ENCODE data around the gene OGFOD2.
A peak's percentile ranks its signal among the peaks of the same experiment; 100 is the strongest.

OGFOD2 gene

GRCh38 chr12:122951406-122951805 lies 23.6 kb upstream of the OGFOD2 start:
- Histone ChIP-seq H3K27me3 (ENCODE audit: control insufficient read depth in 1 of 2, insufficient read depth in 2 of 2, low read length in 2 of 2) (no peaks in the 10 kb centered on the region), H3K9ac (ENCODE audit: low read depth in 1 of 2, low read length in 2 of 2) (no peak overlapping the region), H3K4me3 (ENCODE audit: low read depth in 1 of 2, low read length in 2 of 2) (no peak overlapping the region), H3K36me3 (ENCODE audit: control insufficient read depth in 1 of 2, insufficient read depth in 2 of 2, low read length in 2 of 2) (no peaks in the 10 kb centered on the region), H3K4me1 (ENCODE audit: control insufficient read depth in 1 of 2, insufficient read depth in 2 of 2, low read length in 2 of 2) (peaks cover 27 to 29% of the 10 kb centered on the region in 2 donors), H3K9me3 (ENCODE audit: control insufficient read depth in 1 of 2, low read length in 2 of 2) (no peaks in the 10 kb centered on the region), H3K27ac (ENCODE audit: low read depth, low read length) (no peak overlapping the region)

DNA sequence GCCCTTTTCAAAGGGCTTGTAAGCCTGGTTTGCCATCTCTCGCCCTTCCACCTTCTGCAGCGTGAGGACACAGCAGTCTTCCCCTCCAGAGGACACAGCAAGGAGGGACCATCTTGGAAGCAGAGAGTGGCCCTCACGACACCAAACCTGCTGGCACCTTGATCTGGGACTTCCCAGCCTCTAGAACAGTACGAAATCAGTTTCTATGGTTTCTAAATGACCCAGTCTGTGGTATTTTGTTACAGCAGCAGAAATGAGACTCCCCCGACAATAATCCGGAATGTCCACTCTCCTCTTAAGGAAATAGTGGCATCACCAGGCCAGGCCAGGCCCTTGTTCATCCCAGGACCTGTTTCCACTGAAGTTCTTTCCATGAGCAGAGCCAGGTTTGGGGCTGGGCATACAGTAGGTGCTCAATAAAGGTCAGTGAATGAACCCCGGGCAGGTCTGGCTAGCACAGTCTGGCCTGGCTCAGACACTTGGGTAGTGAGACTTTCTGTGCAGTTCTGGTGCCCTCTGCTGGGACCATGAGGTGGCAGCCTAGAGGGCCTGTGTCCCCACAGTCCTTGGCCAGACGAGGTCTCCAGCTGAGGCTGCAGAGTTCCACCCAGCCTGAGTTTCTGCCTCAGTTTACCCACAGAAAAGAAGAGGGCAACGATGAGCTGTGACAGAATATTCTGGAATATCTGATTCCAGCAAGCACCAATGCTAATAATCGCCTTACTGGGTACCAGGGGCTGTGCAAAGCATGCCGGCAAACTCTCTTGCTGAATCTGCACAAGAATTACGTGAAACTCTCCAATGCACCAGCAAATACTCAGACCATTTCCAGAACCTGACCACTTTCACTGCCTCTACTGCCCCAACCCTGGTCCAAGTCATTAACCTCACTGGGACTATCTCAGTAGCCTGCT lies 22.8 kb upstream of the OGFOD2 start:
- Histone ChIP-seq H3K9me3 (ENCODE audit: control insufficient read depth in 1 of 2, low read length in 2 of 2) (no peaks in the 10 kb centered on the region), H3K4me3 (ENCODE audit: low read depth in 1 of 2, low read length in 2 of 2) (no peak overlapping the region), H3K4me1 (ENCODE audit: control insufficient read depth in 1 of 2, insufficient read depth in 2 of 2, low read length in 2 of 2) (peaks cover 18 to 20% of the 10 kb centered on the region in 2 donors), H3K9ac (ENCODE audit: low read depth in 1 of 2, low read length in 2 of 2) (peak overlapping the region in 1 of 2 donors; percentile 4), H3K27ac (ENCODE audit: low read depth, low read length) (no peak overlapping the region), H3K36me3 (ENCODE audit: control insufficient read depth in 1 of 2, insufficient read depth in 2 of 2, low read length in 2 of 2) (no peaks in the 10 kb centered on the region), H3K27me3 (ENCODE audit: control insufficient read depth in 1 of 2, insufficient read depth in 2 of 2, low read length in 2 of 2) (no peaks in the 10 kb centered on the region)

GRCh38 chr12:122955156-122955555 lies 19.9 kb upstream of the OGFOD2 start:
- Histone ChIP-seq H3K4me3 (ENCODE audit: low read depth in 1 of 2, low read length in 2 of 2) (no peak overlapping the region), H3K27me3 (ENCODE audit: control insufficient read depth in 1 of 2, insufficient read depth in 2 of 2, low read length in 2 of 2) (no peaks in the 10 kb centered on the region), H3K27ac (ENCODE audit: low read depth, low read length) (no peak overlapping the region)

GRCh38 chr12:122956035-122956434 lies 19.0 kb upstream of the OGFOD2 start:
- no peak overlapping the region for H3K9ac ChIP-seq (ENCODE audit: low read depth in 1 of 2, low read length in 2 of 2)
- H3K27ac ChIP-seq (ENCODE audit: low read depth, low read length) = no peak overlapping the region
- H3K4me3 ChIP-seq (ENCODE audit: low read depth in 1 of 2, low read length in 2 of 2) = no peak overlapping the region
- peaks cover 0 to 4% of the 10 kb centered on the region in 2 donors for H3K36me3 ChIP-seq (ENCODE audit: control insufficient read depth in 1 of 2, insufficient read depth in 2 of 2, low read length in 2 of 2)
- H3K9me3 ChIP-seq (ENCODE audit: control insufficient read depth in 1 of 2, low read length in 2 of 2) = no peaks in the 10 kb centered on the region
- no peaks in the 10 kb centered on the region for H3K27me3 ChIP-seq (ENCODE audit: control insufficient read depth in 1 of 2, insufficient read depth in 2 of 2, low read length in 2 of 2)
- peaks cover 13 to 15% of the 10 kb centered on the region in 2 donors for H3K4me1 ChIP-seq (ENCODE audit: control insufficient read depth in 1 of 2, insufficient read depth in 2 of 2, low read length in 2 of 2)

More at GRCh38 chr12:122955156-122955555, 19.9 kb upstream of the OGFOD2 start:
- Histone ChIP-seq H3K36me3 (ENCODE audit: control insufficient read depth in 1 of 2, insufficient read depth in 2 of 2, low read length in 2 of 2) (peaks cover 0 to 4% of the 10 kb centered on the region in 2 donors), H3K4me1 (ENCODE audit: control insufficient read depth in 1 of 2, insufficient read depth in 2 of 2, low read length in 2 of 2) (peaks cover 13 to 15% of the 10 kb centered on the region in 2 donors), H3K9ac (ENCODE audit: low read depth in 1 of 2, low read length in 2 of 2) (no peak overlapping the region), H3K9me3 (ENCODE audit: control insufficient read depth in 1 of 2, low read length in 2 of 2) (no peaks in the 10 kb centered on the region)

DNA sequence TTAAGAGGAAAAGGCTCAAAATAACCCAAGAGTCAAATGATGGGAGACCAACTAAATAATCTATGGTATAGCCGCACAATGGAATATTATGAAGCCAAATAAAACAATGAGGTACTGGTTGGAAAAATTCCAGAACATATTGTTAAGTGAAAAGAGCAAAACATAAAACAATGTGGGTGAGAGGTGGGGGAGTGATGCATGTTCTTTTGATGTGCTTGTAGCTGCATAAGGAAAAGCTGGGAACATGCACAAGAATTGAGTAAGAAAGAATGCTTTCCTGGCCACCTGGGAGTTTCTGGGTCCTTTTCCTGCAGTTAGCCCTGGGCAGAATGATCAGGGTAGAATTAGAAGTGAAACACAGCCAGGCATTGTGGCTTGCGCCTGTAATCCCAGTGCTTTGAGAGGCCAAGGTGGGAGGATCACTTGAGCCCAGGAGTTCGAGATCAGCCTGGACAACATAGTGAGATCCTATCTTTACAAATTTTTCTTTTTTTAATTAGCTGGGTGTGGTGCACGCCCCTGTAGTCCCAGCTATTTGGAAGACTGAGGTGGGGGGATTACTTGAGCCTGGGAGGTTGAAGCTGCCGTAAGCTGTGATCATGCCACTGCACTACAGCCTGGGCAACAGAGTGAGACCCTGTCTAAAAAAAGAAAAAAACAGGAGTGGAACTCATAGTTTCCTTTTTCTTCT lies 16.7 kb upstream of the OGFOD2 start:
- no peak overlapping the region for H3K9ac ChIP-seq (ENCODE audit: low read depth in 1 of 2, low read length in 2 of 2)
- no peaks in the 10 kb centered on the region for H3K9me3 ChIP-seq (ENCODE audit: control insufficient read depth in 1 of 2, low read length in 2 of 2)
- H3K27ac ChIP-seq (ENCODE audit: low read depth, low read length) = no peak overlapping the region
- peaks cover 0 to 4% of the 10 kb centered on the region in 2 donors for H3K36me3 ChIP-seq (ENCODE audit: control insufficient read depth in 1 of 2, insufficient read depth in 2 of 2, low read length in 2 of 2)
- H3K27me3 ChIP-seq (ENCODE audit: control insufficient read depth in 1 of 2, insufficient read depth in 2 of 2, low read length in 2 of 2) = no peaks in the 10 kb centered on the region
- H3K4me3 ChIP-seq (ENCODE audit: low read depth in 1 of 2, low read length in 2 of 2) = no peak overlapping the region
- peaks cover 14 to 15% of the 10 kb centered on the region in 2 donors for H3K4me1 ChIP-seq (ENCODE audit: control insufficient read depth in 1 of 2, insufficient read depth in 2 of 2, low read length in 2 of 2)

DNA sequence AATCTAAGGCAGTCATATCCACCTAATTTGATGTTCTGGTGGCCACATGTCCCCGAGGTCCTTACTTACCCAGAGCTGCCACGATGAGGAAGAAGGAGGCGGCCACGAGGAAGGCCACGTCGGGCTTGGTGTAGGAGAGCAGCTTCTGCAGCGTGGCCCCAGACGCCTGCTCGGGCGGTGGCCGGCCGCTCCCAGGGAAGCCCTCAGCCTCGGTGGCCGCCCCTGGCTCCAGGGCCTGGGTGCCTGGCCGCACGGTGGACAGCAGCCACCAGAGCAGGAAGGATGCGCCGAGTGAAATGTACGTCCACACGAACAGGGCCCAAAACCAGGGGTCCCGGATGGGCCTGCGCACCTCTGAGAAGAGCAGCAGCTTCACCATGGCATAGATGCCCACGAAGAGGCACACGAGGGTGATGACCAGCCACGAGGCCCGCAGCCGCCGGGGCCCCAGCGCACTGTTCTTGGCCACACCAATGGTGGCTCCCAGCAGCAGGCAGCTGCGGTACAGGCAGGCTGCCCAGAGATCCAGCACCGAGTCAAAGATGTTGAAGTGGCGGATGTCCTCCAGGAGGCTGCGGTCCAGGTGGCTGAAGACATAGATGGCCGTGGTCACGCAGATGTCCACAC lies 15.4 kb upstream of the OGFOD2 start:
- Histone ChIP-seq H3K9ac (ENCODE audit: low read depth in 1 of 2, low read length in 2 of 2) (no peak overlapping the region), H3K4me3 (ENCODE audit: low read depth in 1 of 2, low read length in 2 of 2) (no peak overlapping the region), H3K27me3 (ENCODE audit: control insufficient read depth in 1 of 2, insufficient read depth in 2 of 2, low read length in 2 of 2) (no peaks in the 10 kb centered on the region), H3K27ac (ENCODE audit: low read depth, low read length) (no peak overlapping the region), H3K36me3 (ENCODE audit: control insufficient read depth in 1 of 2, insufficient read depth in 2 of 2, low read length in 2 of 2) (peaks cover 0 to 4% of the 10 kb centered on the region in 2 donors), H3K4me1 (ENCODE audit: control insufficient read depth in 1 of 2, insufficient read depth in 2 of 2, low read length in 2 of 2) (peaks cover 28% of the 10 kb centered on the region in 2 donors), H3K9me3 (ENCODE audit: control insufficient read depth in 1 of 2, low read length in 2 of 2) (no peaks in the 10 kb centered on the region)

- no peak overlapping the region for H3K4me3 ChIP-seq (ENCODE audit: low read depth in 1 of 2, low read length in 2 of 2)
- H3K27me3 ChIP-seq (ENCODE audit: control insufficient read depth in 1 of 2, insufficient read depth in 2 of 2, low read length in 2 of 2) = no peaks in the 10 kb centered on the region
- H3K9ac ChIP-seq (ENCODE audit: low read depth in 1 of 2, low read length in 2 of 2) = no peak overlapping the region
- no peak overlapping the region for H3K27ac ChIP-seq (ENCODE audit: low read depth, low read length)
- H3K36me3 ChIP-seq (ENCODE audit: control insufficient read depth in 1 of 2, insufficient read depth in 2 of 2, low read length in 2 of 2) = peaks cover 0 to 4% of the 10 kb centered on the region in 2 donors
- H3K9me3 ChIP-seq (ENCODE audit: control insufficient read depth in 1 of 2, low read length in 2 of 2) = no peaks in the 10 kb centered on the region
- peaks cover 29 to 33% of the 10 kb centered on the region in 2 donors for H3K4me1 ChIP-seq (ENCODE audit: control insufficient read depth in 1 of 2, insufficient read depth in 2 of 2, low read length in 2 of 2)
Observed at GRCh38 chr12:122960193-122960569, 14.9 kb upstream of the OGFOD2 start.

GRCh38 chr12:122961531-122962329 lies 13.3 kb upstream of the OGFOD2 start:
- Histone ChIP-seq H3K4me3 (ENCODE audit: low read depth in 1 of 2, low read length in 2 of 2) (no peak overlapping the region), H3K9ac (ENCODE audit: low read depth in 1 of 2, low read length in 2 of 2) (no peak overlapping the region), H3K4me1 (ENCODE audit: control insufficient read depth in 1 of 2, insufficient read depth in 2 of 2, low read length in 2 of 2) (peaks cover 42 to 43% of the 10 kb centered on the region in 2 donors), H3K27me3 (ENCODE audit: control insufficient read depth in 1 of 2, insufficient read depth in 2 of 2, low read length in 2 of 2) (no peaks in the 10 kb centered on the region), H3K27ac (ENCODE audit: low read depth, low read length) (no peak overlapping the region), H3K9me3 (ENCODE audit: control insufficient read depth in 1 of 2, low read length in 2 of 2) (no peaks in the 10 kb centered on the region), H3K36me3 (ENCODE audit: control insufficient read depth in 1 of 2, insufficient read depth in 2 of 2, low read length in 2 of 2) (peaks cover 0 to 4% of the 10 kb centered on the region in 2 donors)

GRCh38 chr12:122963941-122964265 lies 11.1 kb upstream of the OGFOD2 start:
- Histone ChIP-seq H3K9ac (ENCODE audit: low read depth in 1 of 2, low read length in 2 of 2) (no peak overlapping the region), H3K4me1 (ENCODE audit: control insufficient read depth in 1 of 2, insufficient read depth in 2 of 2, low read length in 2 of 2) (peaks cover 42 to 44% of the 10 kb centered on the region in 2 donors), H3K4me3 (ENCODE audit: low read depth in 1 of 2, low read length in 2 of 2) (no peak overlapping the region), H3K9me3 (ENCODE audit: control insufficient read depth in 1 of 2, low read length in 2 of 2) (no peaks in the 10 kb centered on the region), H3K36me3 (ENCODE audit: control insufficient read depth in 1 of 2, insufficient read depth in 2 of 2, low read length in 2 of 2) (peaks cover 0 to 4% of the 10 kb centered on the region in 2 donors), H3K27ac (ENCODE audit: low read depth, low read length) (no peak overlapping the region), H3K27me3 (ENCODE audit: control insufficient read depth in 1 of 2, insufficient read depth in 2 of 2, low read length in 2 of 2) (no peaks in the 10 kb centered on the region)
